NCI-H345 (cell line): Measurements from ENCODE around the gene DCLK2.
"Not testable (repeated sequence)": the region's sequence is repeated elsewhere in the genome, so short reads cannot be mapped to it uniquely, and the experiment has no call there.

Source experiments
- DNase-seq: peaks from one replicate; lab custom pipeline; 2025; lab: John Stamatoyannopoulos, UW

The DCLK2 gene

GRCh38 chr4:150155391-150155790, 77.1 kb downstream of the DCLK2 start:
- no peak for DNase-seq

GRCh38 chr4:150156543-150156942, 78.3 kb downstream of the DCLK2 start:
- DNase-seq = no peak

GRCh38 chr4:150158041-150158440, 79.8 kb downstream of the DCLK2 start:
- DNase-seq = no peak

- DNase-seq = no peak
Observed at GRCh38 chr4:150160473-150160872, 82.2 kb downstream of the DCLK2 start.

- no peak for DNase-seq
Observed at GRCh38 chr4:150161109-150161508, 82.9 kb downstream of the DCLK2 start.

- not testable (repeated sequence) for DNase-seq
Observed at GRCh38 chr4:150162020-150162419, 83.8 kb downstream of the DCLK2 start.

GRCh38 chr4:150164055-150164454, 85.8 kb downstream of the DCLK2 start:
- no peak for DNase-seq

GRCh38 chr4:150164956-150165629, 86.8 kb downstream of the DCLK2 start:
- peak; percentile 23 for DNase-seq

GRCh38 chr4:150167054-150167453, 88.8 kb downstream of the DCLK2 start:
- no peak for DNase-seq

GRCh38 chr4:150173432-150173861, 95.2 kb downstream of the DCLK2 start:
- peak; percentile 22 for DNase-seq

- DNase-seq = peak; percentile 75
Observed at GRCh38 chr4:150173982-150174398, 95.7 kb downstream of the DCLK2 start.

- DNase-seq = no peak
Observed at GRCh38 chr4:150176547-150176946, 98.3 kb downstream of the DCLK2 start.

GRCh38 chr4:150178161-150178560, 99.9 kb downstream of the DCLK2 start:
- no peak for DNase-seq

GRCh38 chr4:150181536-150181935, 103.3 kb downstream of the DCLK2 start:
- no peak for DNase-seq

GRCh38 chr4:150182794-150183193, 104.5 kb downstream of the DCLK2 start:
- no peak for DNase-seq

- DNase-seq = not testable (repeated sequence)
Observed at GRCh38 chr4:150185033-150185432, 106.8 kb downstream of the DCLK2 start.

GRCh38 chr4:150192986-150193385, 114.7 kb downstream of the DCLK2 start:
- no peak for DNase-seq

GRCh38 chr4:150197256-150197655, 119.0 kb downstream of the DCLK2 start:
- DNase-seq = not testable (repeated sequence)

- no peak for DNase-seq
Observed at GRCh38 chr4:150199056-150199455, 120.8 kb downstream of the DCLK2 start.

- DNase-seq = no peak
Observed at GRCh38 chr4:150205016-150205415, 126.8 kb downstream of the DCLK2 start.

GRCh38 chr4:150206265-150206664, 128.0 kb downstream of the DCLK2 start:
- DNase-seq = no peak

- DNase-seq = no peak
Observed at GRCh38 chr4:150206954-150207353, 128.7 kb downstream of the DCLK2 start.

- no peak for DNase-seq
Observed at GRCh38 chr4:150207871-150208270, 129.6 kb downstream of the DCLK2 start.

- no peak for DNase-seq
Observed at GRCh38 chr4:150209140-150209829, 131.0 kb downstream of the DCLK2 start.
